NCI-H128 (cell line): ENCODE measurements around the gene MSTO1.
"Not testable (repeated sequence)": the region's sequence is repeated elsewhere in the genome, so short reads cannot be mapped to it uniquely, and the experiment has no call there.

Source experiments
- DNase-seq: peaks from one replicate; lab custom pipeline; 2025; ENCODE audit not compliant: unreplicated experiment; lab: John Stamatoyannopoulos, UW

Gene MSTO1

DNA sequence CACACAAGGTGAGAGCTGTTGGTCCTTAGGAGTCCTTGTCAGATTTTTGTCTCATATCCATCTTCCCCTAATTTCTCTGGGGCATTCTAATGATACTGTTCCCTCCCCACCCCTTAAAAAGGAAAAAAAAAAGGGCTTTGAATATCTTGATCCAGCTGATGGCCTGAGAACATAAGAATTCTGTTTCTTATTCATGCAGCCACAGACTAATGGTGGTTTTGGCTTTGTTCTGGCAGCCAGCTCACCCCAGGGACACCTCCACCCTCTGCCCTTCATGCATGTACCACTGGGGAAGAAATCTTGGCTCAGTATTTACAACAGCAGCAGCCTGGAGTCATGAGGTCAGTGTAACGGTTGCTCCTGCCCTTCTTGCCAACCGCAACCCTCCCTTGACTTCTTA lies 3.2 kb downstream of the MSTO1 start:
- not testable (repeated sequence) for DNase-seq

GRCh38 chr1:155622191-155622590 lies 12.2 kb downstream of the MSTO1 start:
- DNase-seq, result no peak

GRCh38 chr1:155623357-155623756 lies 13.3 kb downstream of the MSTO1 start:
- no peak for DNase-seq

DNA sequence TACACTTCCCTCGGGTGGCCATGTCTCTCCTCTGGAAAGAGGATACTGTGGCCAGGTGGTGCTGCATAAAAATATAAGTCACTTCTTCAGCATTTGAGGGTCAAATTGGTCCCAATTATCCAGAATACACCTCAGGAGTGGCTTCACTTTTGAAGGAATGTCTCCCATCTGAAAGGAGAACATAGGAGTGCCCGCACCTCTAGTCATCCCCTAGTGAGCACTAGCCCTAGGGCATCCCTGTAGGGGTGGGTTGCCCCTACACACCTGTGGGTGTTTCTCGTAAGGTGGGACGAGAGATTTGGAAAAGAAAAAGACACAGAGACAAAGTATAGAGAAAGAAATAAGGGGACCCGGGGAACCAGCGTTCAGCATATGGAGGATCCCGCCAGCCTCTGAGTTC lies 16.4 kb downstream of the MSTO1 start:
- not testable (repeated sequence) for DNase-seq

DNA sequence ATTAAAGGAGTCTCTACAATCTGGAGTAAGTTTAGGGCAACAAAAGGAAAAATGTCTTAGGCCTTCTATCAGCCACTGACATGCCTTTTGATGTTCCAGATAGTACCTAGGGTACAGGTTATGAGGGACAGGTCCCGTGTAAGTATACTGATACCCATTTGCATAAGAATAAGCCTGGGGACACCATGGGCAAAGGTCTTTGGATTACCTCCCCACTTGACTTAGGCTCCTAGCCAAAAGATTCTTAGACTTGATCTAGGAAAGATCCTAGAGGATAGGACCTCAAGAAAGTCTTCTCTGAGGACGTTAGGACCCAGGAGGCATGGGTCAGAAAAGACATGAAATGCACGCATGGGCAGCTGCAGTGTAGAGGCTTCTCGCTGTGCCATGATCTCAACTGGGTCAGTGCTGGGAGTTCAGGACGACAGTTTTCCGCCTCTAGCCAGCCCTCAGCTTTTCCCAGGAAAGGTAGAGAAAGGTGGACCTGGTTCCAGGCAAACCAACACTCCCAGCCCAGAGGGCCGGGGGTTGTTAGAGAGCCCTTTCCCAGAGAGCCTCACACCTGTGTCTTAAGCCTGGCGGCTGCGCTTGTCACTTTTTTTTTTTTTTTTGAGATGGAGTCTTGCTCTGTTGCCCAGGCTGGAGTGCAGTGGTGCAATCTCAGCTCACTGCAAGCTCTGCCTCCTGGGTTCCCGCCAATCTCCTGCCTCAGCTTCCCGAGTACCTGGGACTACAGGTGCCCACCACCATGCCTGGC lies 26.6 kb downstream of the MSTO1 start:
- DNase-seq, result no peak

DNA sequence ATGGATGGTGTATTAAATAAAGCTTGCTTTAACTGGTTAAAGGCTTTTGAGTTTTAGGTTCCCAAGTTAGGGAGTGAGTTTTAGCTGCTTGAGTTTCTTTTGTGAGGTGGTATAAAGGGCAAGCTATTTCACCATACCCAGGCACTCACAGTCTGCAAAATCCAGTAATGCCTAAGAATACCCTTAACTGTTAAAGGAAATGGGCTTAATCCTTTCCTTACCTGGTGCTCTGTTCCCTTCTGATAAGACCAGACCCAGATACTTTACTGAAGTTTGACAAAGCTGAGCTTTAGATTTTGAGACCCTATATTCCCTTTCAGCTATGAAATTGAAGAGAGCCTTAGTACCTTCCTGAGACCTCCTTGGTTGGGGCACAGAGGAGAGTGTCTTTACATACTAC lies 30.3 kb downstream of the MSTO1 start:
- no peak for DNase-seq

- DNase-seq, result not testable (repeated sequence)
These were observed 32.7 kb downstream of the MSTO1 start for GRCh38 chr1:155642559-155643180.

- no peak for DNase-seq
These were observed 33.2 kb downstream of the MSTO1 start for GRCh38 chr1:155643230-155643629.

GRCh38 chr1:155645034-155645598 lies 35.1 kb downstream of the MSTO1 start:
- DNase-seq, result no peak

DNA sequence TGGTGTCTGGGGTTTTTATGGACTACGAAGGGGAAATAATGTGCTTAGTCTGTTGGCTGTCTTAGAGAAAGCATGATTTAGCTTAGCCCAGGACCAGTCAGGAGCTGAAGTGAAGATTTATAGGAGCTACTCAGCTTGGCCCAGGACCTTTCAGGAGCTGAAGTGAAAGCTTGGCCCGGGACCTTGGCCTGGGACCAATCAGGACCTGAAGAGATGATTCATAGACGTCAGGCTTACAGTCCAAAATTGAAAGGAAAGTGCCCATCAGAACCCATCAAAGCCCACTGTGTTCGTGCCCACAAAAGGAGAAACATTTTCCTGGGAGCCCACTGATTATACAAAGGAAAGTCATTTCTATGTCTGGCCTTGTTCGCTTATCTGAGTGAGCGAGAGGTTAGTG lies 35.6 kb downstream of the MSTO1 start:
- no peak for DNase-seq

DNA sequence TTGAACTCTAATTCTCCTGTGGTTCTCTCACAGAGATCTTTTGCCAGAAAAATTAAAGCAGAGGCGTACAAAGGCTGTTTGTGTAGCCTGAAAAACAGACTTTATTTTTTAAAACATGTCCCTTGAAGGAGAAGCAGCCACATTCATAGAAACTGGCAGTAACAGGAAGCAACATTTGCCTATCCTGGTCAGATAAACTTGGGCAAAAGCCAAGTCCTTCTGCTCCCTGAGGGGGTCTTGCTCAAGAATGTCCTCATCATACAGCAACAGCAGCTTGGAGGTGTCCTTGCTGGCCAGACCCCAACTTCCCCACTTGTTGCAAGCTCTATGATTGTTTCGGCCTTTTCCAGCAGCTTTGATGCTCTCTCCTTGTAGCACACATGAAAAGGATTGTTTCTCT lies 36.3 kb downstream of the MSTO1 start:
- DNase-seq, result no peak

DNA sequence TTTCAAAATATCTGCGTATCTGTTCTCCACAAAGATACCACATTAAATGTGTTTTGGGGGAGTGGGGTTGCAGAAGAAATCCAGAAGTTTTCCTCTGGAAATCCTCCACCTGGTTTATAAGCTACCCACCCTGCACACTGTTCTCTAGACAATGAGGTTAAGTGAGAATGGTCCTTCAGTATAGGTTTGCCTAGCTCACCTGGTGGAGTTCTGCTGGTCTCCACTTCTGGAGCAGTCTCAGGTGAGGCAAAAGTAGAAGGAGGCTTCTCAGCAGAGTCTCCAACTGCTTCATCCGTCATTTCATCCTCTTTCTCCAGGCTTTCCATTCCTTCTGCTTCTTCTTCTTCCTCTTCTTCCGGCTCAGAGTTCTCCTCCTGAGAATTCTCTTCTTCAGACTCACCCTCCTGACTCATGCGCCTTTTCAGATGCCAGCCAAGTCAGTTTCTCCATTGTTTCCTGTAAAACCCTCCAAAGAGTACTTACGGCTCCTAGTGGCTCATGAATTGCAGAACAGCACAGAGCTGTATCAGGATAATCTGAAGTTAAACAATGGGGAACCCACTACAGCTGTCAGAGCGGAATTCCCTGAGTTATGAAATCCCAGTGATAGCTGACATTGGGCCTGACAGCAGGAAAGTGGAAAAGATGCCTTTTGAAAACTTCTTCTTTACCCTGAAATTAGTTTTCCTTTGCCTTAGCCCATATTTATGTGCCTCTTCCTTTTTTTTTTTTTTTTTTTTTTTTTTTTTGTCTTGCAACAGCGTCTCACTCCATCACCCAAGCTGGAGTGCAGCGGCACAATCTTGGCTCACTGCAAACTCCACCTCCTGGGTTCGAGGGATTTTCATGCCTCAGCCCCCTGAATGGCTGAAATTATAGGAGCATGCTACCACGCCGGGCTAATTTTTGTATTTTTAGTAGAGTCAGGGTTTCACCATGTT lies 38.5 kb downstream of the MSTO1 start:
- no peak for DNase-seq

GRCh38 chr1:155649676-155650075 lies 39.7 kb downstream of the MSTO1 start:
- no peak for DNase-seq

- no peak for DNase-seq
These were observed 40.3 kb downstream of the MSTO1 start for GRCh38 chr1:155650231-155650757.

DNA sequence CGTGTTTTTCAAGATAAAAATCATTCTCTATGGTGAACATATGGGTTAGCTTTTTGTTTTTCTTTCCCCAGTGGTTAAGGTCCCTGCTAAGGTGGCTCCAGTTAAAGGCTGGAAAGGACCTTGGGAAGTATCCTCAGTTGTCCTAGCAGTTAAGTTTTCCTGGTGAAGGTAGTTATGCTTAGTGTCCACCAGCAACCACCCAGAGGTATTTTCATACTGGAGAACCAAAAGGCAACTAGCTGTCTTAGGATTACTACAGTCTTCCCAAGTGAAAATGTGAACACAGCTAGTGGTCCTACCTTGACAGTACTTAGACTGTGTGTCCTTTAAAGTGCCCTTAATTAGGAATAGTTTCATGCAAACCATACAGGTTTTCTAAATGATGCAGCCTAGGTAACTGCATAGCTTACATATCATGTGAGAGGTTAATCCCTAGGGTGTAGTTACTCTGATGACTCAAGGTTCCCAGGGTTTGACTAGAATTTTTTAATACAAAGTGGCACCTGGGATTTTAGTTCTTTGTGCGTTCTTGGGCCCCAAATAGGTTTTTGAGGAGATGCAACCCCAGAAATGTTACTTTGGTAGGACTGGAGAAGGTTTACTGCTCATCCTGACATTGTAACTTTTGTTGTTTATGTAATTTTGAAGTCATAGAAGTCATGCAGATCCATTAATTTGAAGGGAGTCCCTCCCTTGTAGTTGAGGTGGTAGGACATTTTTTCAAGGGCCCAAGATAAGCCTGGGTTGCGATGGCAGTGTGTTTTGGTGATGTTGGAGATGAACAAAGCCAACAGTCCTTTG lies 42.0 kb downstream of the MSTO1 start:
- no peak for DNase-seq

DNA sequence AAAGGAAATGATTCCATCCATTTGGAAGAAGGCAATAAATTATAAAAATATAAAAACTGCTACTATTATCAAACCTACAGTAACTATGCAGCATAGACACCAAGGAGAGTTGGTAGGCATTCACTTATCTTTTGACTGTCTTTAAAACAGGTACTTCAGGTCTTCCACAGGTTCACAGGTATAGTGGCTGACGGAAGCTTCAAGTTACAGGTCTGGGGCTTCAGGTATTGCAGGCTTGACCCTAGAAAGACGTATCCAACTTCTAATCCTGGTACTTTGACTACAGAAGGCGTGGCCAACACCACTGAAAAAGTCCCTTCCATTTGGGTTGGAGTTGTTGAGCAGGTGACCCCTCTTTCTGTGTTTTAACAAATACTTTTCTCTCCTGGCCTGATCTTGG lies 42.9 kb downstream of the MSTO1 start:
- DNase-seq, result no peak

- DNase-seq, result no peak
These were observed 47.4 kb downstream of the MSTO1 start for GRCh38 chr1:155657463-155657862.

- DNase-seq, result not testable (repeated sequence)
These were observed 51.2 kb downstream of the MSTO1 start for GRCh38 chr1:155661239-155661638.
